Right ventricle myocardium inferior (tissue), 1 donor: ENCODE measurements around the gene LACTBL1. TPM values are rescaled to one million over a fixed set of nuclear protein-coding genes. Genes with fewer than 3 reads are reported as not detected.
"Not testable (repeated sequence)": the region's sequence is repeated elsewhere in the genome, so short reads cannot be mapped to it uniquely, and the experiment has no call there.

Experiments used
- ATAC-seq: fragments of 200-7000 bp; cut with Tn5 transposase; one replicate; pipeline ENCODE4 v1.9.1; 2020; ENCODE audit warnings: mild to moderate bottlenecking, moderate library complexity
- DNase-seq: peaks from one replicate; pipeline ENCODE4 v3.0.0; 2021; ENCODE audit errors: missing footprints
- intact Hi-C: fragments of 100-400 bp; cut with DNase I; formaldehyde crosslinking; loops from one replicate; pipeline ENCODE4 v1.11.0; 2022
- total RNA-seq: library from RNA; stranded (reverse); fragmentation: NEBNext Ultra II Directional; extraction: Animal tissue kit (Norgen Biotek cat#: 25700); gene quantifications from one replicate; pipeline ENCODE4 v1.2.1, GENCODE V29; 2021
- donor health status: DM: no; HTN: yes; CAD: no; lungs with severe emphysema.

LACTBL1 gene
- total RNA-seq, 1 donor from 2014 or later = not detected

DNA sequence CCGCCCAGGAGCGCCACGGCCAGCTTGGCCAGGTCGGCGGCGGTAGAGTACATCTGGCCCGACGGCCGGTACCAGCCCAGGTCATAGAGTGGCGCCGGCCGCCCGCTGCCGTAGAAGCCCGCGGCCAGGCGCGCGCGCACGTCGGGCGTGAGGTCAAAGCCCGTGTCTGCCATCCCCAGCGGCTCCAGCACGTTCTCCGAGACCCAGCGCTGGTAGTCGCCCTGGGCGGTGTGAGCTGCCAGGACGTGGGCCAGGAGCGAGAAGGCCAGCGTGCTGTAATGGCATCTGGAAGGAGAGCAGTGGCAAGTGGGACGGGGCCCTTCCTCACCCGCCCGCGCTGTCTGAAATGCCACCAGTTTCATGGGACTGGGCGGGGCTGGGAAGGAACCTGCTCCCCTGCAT, 18.9 kb downstream of the LACTBL1 start:
- ATAC-seq = no peak
- no peak for DNase-seq
- intact Hi-C loops = no loop called here

DNA sequence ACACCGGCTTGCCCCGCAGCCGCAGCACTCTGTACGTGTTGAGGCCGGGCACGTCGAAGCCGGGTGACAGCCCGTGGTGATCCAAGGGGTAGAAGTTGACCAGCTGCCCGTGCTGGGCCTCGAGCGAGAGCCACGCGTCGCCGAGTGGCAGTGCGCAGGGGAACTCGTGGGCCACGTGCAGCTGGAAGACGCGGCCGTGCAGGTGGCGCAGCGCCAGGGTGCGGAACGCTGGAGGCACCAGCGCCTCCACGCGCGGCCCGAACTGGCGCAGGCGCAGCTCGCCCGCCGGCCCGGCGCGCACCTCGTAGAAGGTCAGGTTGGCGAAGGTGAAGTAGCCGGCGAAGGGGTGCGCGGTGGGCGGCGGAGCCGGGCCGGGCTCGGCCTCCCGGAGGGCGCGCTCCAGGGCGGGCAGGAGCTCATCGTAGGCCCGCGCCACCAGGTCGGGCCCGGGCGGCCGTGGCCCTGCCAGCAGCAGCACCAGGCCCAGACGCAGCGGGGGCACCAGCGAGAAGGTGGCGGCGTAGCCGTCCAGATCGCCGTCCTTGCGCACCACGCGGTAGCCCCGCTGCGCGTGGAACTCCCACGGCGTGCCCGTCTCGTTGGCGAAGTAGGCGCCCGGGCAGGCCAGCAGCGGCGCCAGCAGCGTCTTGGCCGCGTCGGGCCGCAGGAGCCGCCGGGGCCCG, 19.5 kb downstream of the LACTBL1 start:
- no peak for DNase-seq
- ATAC-seq = no peak
- intact Hi-C loops = no loop called here

DNA sequence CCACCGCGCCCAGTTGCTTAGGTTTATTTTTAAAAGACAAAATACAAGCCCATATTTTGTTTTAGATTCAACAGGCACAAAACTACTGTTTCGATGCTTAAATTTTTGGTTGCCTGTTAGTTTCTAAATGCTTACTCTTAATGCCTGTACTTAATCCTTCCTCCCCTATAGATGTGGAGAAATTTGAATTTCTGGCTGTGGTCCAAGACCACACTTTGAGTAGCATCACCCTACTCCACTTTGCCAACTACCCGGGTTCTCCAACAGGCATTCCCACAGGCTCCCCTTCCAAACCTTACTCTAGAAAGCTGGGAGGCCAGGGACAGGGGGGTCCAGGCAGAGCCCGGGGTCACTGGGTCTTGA, 20.0 kb downstream of the LACTBL1 start:
- DNase-seq (no peak), ATAC-seq (no peak)
- intact Hi-C loops = no loop called here

DNA sequence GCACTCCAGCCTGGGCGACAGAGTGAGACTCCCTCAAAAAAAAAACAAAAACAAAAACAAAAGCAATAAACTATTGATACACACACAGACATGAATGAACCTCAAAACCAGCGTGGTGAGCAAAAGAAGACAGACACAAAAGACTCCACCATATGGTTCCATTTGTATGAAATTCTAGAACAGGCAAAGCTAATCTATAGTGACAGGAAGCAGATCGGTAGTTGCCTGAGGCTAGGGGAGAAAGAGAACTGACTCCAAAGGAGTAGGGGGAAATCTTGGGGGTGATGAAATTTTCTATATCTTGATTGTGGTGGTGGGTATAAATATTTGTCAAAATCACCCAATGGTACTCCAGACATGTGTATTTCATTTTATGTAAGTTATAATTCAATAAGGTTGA, 20.9 kb downstream of the LACTBL1 start:
- ATAC-seq (no peak), DNase-seq (no peak)
- intact Hi-C loops = no loop called here

DNA sequence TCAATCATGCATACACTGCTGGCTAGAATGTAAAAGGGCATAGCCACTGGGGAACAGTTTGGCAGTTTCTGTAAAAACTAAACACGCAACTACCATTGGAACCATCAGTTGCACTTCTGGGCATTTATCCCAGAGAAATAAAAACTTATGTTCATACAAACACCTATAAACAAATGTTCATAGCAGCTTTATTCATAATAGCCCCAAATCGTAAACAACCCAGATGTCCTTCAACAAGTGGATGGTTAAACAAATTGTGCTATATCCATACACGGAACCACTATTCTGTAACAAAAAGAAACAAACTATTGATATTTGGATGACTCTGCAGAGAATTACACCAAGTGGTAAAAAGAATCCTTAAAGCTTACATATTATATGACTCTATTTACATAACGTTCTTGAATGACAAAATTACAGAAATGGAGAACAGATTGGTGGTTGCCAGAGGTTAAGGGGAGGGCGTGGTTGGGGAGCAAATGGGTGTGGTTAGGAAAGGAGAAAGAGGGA, 22.8 kb downstream of the LACTBL1 start:
- DNase-seq (no peak), ATAC-seq (no peak)
- intact Hi-C loops = no loop called here

DNA sequence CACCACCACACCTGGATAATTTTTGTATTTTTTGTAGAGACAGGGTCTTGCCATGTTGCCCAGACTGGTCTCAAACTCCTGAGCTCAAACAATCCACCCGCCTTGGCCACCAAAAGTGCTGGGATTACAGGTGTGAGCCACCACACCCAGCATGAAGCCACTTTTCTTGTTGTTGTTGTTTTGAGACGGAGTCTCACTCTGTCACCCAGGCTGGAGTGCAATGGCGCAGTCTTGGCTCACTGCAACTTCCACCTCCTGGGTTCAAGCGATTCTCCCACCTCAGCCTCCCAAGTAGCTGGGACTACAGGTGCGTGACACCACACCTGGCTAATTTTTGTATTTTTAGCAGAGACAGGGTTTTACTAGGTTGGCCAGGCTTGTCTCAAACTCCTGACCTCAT, 27.5 kb downstream of the LACTBL1 start:
- DNase-seq, intact Hi-C loops, ATAC-seq: not testable (repeated sequence)

DNA sequence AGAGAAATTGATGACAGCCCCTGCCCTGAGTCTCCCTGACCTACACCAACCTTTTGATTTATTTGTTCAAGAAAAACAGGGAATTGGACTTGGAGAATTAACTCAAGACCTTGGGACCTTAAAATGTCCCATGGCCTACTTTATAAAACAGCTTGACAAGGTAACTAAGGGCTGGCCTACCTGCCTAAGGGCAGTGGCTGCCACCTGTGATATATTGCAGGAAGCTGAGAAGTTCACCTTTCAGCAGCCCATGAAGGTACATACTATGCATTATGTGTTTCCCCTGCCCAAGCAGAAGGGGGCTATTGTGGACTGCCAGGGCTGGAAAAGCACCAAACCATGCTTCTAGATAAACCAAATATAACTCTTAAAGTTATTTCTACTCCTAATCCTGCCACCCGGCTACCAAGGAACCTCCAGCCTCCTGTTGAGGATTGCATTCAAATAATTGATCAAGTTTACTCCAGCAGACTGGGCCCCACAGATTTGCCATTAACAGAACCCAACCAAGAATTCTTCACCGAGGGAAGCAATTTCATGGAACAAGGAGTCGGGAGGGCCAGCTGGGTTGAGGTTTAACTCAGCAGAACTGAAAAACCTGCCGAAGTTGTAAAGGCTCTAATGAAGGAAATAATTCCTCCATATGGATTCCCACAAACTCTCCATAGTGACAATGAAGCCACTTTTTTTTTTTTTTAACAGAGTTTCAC, 28.2 kb downstream of the LACTBL1 start:
- no peak for DNase-seq
- no peak for ATAC-seq
- intact Hi-C loops = no loop called here

DNA sequence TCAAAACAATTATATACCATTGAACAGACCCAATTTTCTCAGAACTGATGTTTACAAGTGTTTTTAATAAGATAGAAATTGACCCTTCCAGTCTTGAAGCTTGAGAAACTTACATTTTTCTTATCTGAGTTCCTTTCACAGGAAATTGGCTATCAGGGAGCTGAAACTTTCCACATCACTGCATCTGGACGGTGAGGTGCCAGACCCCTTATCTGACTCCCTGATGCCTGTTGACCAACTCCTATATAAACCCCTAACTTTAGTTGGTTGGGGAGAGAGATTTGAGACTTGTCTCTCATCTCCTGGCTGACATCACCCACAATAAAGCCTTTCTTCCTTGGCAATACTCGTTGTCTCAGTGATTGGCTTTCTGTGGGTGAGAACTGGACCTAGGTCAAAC, 31.4 kb downstream of the LACTBL1 start:
- intact Hi-C loops = no loop called here
- no peak for DNase-seq
- ATAC-seq = no peak

DNA sequence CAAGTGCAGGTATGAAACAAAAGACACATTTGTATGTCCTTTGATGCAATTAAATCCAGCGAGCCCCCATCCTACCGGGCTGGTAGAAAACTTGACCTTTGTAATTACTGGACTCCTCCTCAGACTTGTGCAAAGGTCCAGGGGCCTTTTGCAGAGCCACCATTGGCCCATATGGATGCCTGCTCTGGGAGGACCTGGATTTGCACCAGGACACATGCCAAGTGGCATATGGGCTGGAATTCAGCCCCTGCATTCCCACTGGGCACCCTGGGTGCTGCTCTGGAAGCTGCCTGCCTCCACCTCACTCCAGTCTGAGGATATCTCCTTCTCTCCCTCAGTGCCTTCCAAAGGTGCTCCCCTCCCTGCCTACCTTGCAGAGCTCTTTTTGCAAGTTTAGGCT, 36.0 kb downstream of the LACTBL1 start:
- no peak for ATAC-seq
- no peak for DNase-seq

DNA sequence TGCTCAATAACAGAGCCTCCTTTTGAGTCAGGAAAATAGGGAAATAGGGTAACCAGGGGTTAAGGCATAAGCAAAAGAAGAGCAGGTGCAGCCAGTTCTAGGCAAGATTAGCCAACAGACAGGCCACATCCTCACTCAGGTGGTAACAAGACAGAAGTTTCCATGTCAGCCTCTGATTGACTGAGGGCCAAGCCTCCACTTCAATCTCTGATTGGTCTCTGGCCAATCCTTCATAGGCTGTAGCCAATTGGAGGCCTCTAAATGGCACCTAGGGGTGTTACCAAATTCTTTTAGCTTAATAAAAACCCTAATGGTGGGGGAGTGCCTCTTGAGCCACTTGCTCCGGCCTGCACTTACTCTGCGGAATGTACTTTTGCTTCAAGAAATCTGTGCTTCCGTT, 37.2 kb downstream of the LACTBL1 start:
- no peak for ATAC-seq
- no peak for DNase-seq
- intact Hi-C loops = no loop called here

More for the DNA sequence above, 36.0 kb downstream of the LACTBL1 start:
- intact Hi-C loops = no loop called here

DNA sequence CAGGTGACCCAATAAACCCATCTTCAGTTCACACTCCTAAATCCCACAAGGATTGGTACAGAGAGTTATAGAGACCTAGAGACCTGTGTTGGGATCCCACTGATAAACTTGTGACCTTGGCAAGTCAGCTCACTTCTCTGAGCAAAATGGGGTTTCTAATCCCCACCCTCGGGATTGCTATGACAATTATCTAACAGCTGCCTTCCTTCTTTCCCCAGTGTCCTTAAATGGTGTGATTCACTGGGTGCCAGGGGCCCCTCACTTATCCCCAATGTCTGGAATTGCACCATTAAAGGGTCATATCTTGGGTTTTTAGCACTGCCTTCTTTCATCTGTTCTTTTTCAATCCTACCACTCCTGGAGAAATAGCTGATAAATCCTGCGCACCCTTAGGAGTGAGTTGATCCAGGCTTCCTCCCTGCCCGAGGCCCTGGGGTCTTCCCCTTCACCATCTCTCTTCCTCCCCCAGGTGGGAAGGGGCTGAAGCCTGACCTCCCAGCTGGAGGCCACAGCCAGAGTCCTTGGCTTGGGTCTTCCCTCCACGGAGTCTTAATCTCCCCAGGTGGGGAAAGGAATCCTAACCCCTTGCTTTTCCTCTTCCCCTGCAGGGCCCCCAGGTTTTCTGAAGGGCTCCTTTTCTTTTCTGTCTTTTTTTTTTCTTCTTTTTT, 39.7 kb downstream of the LACTBL1 start:
- no peak for DNase-seq
- intact Hi-C loops = loop anchor here (5.0 kb wide), 1 partner anchor 261 kb away; no protein-coding TSS in a partner anchor
- no peak for ATAC-seq

DNA sequence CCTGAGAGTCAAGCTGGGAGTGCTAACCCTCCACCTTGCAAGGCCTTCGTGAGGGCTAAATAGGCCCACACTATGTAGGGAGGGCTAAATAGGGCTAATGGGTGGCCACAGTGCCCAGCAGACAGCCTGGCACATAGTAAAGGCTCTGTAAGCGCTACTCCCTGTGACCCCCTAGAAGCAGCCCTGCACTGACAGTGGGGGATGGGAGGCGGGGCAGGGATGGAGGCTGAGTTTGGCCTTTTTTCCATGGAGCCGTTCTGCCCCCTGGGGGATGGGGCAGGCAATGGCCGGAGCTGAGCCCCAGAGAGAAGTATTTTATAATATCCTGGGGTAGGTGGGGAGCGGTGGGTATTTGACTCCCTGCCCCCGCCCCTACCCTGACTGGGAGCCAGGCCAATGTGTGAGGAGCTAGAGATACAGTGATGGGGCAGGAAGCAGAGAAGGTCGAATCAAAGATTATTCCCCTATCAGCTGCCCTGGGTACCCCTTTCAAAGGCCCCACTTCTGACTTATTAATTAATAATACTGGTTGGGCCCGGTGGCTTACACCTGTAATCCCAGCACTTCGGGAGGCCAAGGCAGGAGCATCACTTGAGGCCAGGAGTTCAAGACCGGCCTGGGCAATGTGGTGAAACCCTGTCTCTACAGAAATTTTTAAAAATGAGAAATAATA, 42.3 kb downstream of the LACTBL1 start:
- DNase-seq = no peak
- intact Hi-C loops = loop anchor here (2.0 to 5.0 kb wide), 2 partner anchors 226 to 258 kb away; no protein-coding TSS in a partner anchor
- ATAC-seq = peak; percentile 72

DNA sequence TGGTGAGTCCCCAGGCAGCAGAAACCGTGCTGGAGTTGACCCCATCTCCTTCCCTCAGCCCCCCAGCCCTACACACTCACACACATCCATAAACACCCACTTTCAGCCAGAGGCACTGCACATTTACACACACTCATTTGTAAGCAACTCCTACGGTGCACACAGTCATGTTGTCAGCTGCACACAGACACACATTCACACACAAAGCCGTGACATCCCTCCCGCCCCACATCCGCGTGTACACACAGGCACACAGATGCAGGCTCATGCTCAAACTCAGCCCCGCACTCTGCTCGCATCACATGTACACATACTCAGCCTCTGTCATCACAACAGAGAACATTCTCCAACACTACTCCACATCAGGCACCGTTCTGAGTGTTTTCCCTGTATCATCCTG, 47.6 kb downstream of the LACTBL1 start:
- intact Hi-C loops = loop anchor here (10.0 kb wide), 1 partner anchor 500 kb away; no protein-coding TSS in a partner anchor
- DNase-seq = no peak
- no peak for ATAC-seq

DNA sequence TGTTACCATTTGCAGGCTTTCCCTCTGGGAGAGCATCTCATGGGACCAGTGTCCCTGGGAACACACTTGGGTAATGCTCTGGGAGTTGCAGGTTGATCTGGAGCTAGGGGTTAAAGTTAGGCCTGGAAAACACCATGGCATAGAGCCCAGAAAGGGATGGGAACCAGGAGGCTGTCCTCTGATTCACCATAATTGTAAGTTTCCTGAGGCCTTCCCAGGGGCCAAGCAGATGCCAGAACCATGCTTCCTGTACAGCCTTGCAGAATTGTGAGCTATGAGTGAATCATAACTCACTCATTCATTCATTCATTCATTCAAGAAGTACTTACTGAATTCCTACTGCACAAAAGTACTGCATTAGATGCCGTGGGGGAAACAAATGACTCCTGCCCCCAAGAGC, 50.0 kb downstream of the LACTBL1 start:
- DNase-seq (no peak), ATAC-seq (no peak)
- intact Hi-C loops = loop anchor here (5.0 to 10.0 kb wide), 2 partner anchors 95 to 498 kb away; no protein-coding TSS in a partner anchor

DNA sequence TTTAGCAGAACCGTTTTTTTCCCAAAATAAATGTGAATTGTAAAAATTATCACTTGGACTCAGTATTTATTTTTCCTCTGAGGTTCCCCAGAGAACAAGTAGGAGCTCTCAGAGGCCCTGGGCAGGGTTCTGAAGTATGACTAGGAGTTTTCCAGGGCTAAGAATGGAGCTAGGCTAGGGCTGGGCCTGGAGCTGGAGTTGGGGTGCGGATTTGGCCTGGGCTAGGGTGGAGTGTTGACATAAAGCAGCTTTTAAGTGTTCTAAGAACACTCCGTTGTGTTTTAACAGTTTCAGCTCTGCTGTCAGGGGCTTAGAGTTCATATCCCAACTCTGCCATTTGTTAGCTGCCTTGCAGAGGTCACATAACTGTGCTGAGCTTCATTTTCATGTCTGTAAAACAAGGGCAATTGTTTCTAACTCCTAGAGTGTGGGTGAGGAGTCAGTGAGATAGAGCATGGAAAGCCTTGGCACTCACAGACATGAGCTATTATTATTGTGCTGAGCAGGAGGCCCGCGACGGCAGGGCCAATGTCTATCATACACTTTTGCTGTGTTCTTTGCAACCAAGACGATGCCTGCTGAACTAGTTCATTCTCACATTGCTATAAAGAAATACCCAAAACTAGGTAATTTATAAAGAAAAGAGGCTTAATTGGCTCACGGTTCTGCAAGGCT, 51.1 kb downstream of the LACTBL1 start:
- intact Hi-C loops = loop anchor here (5.0 to 10.0 kb wide), 2 partner anchors 94 to 497 kb away; no protein-coding TSS in a partner anchor
- DNase-seq = no peak
- ATAC-seq = peak; percentile 68

DNA sequence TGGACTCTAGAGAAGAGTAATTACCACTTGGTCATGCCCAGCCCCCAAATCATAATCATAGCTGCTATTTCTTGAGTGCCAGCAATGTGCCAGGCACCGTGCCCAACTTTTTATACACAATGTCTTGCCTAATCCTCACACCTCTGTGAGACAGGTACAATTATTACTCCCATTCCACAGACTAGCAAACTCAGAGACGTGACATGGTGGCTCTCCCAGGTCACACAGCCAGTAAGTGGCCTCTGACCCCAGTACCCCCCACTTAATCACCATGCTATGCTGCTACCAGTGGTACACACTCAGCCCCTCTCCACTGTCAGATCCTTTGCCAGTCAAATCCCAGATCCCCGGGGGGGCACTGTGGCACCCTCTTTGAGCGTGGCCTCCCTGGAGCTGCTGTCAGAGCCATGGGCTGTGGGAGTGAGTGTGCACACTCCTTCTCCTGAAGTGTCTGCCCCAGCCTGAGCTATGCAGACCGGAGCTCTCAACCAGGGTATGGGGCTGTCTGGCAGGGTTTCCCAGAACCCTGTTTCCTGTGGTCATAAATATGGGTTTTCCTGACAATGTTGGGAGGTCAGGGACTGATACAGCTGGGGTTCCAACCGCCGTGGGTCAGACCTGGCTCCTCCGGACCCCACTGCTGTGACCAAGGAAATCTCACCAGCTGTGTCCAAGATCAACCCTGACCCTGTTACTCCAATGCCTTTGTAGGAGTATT, 51.8 kb downstream of the LACTBL1 start:
- DNase-seq (no peak), ATAC-seq (peak; percentile 74)
- intact Hi-C loops = loop anchor here (5.0 to 10.0 kb wide), 2 partner anchors 94 to 496 kb away; no protein-coding TSS in a partner anchor

DNA sequence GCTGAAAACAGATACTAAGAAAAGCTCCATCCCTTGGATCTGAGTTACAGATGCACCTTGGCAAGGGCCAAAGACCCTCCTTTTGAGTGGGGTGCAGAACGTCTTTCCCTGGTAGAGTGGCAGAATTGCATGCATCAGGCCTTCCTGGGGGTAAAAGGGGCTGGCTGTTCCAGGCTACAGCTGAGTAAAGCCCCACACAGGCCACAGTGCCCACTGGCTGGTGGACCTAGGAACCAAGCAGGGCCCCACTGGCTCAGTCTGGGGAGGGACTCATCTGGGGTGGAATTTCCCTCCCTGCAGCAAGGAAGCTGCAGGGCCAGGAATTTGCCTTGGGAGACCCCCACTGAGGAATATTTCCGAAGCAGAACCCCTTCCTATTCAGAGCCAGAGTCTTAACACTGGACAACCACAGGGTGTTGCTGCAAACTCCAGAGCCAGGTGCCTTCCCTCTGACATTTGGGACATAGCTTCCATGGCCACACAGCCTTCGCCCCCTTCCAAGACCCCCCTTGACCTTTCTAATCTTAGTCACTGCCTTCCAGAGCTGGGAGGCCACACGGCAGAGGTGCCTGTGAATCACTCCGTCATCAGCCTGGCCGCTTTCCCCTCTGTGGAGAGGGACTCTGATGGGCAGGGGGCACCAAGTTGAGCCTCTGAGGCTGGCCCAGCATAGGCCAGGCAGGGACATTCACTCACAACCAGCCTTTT, 52.5 kb downstream of the LACTBL1 start:
- ATAC-seq (no peak), DNase-seq (no peak)
- intact Hi-C loops = loop anchor here (5.0 to 10.0 kb wide), 2 partner anchors 93 to 495 kb away; no protein-coding TSS in a partner anchor
